SK-N-SH (cell line): ENCODE results near the gene CALU. TPM values are rescaled to one million over a fixed set of nuclear protein-coding genes. Genes with fewer than 3 reads are reported as not detected.

Experiments used
- CTCF ChIA-PET: fragments of 300-600, 350-600 bp; formaldehyde crosslinking; extraction: SDS; loops from one replicate; lab custom pipeline; 2021; lab: Yijun Ruan, JAX
- POLR2A ChIA-PET: fragments of 350-600 bp; sonication (Branson Sonifier 250); formaldehyde crosslinking; extraction: SDS; loops from one replicate; lab custom pipeline; 2020; ENCODE audit warnings: antibody characterized with exemption, inconsistent platforms; lab: Yijun Ruan, JAX
- DNase-seq: peaks from one replicate; pipeline ENCODE4 v3.0.0; 2012
- H2AFZ ChIP-seq: fragments of 200-600 bp; sonication (generic); 2 replicates; pipeline ENCODE4 v1.8.1; 2016; ENCODE audit warnings: antibody characterized with exemption, mild to moderate bottlenecking, low read depth
- H3F3A ChIP-seq: fragments of 200-600 bp; sonication (generic); replicated peaks from 2 replicates; pipeline ENCODE3; 2016; ENCODE audit warnings: antibody characterized with exemption, mild to moderate bottlenecking; ENCODE audit not compliant: insufficient read depth
- H3K27ac ChIP-seq, 2 experiments: fragments of 200-500 bp in 1 of 2; fragments of 200-600 bp in 1 of 2; sonication (Bioruptor generic) in 1 of 2; sonication (generic), shearing (Covaris generic) in 1 of 2; 2 replicates each; pipeline versions ENCODE4 v1.5.1 to v1.6.1; 2014 to 2016; ENCODE audit warnings: low read depth in 2 of 2, inconsistent platforms in 1 of 2, low read length in 1 of 2, mild to moderate bottlenecking in 1 of 2, mixed read lengths in 1 of 2
- H3K27me3 ChIP-seq: fragments of 200-600 bp; sonication (generic), shearing (Covaris generic); 2 replicates; pipeline ENCODE4 v1.6.1; 2016; ENCODE audit warnings: mixed run types; ENCODE audit not compliant: insufficient read depth
- H3K36me3 ChIP-seq, 2 experiments: fragments of 200-500 bp in 1 of 2; fragments of 200-600 bp in 1 of 2; sonication (Bioruptor generic) in 1 of 2; sonication (generic) in 1 of 2; replicated peaks in 1 of 2; 2 replicates each; pipeline versions ENCODE3 to v1.5.1; 2014 to 2016; ENCODE audit warnings: low read length in 1 of 2, mild to moderate bottlenecking in 1 of 2; ENCODE audit not compliant: insufficient read depth in 2 of 2, control insufficient read depth in 1 of 2
- H3K4me1 ChIP-seq, 2 experiments: fragments of 200-500 bp in 1 of 2; fragments of 200-600 bp in 1 of 2; sonication (Bioruptor generic) in 1 of 2; sonication (generic), shearing (Covaris generic) in 1 of 2; 2 replicates each; pipeline versions ENCODE4 v1.5.1 to v1.6.1; 2014 to 2016; ENCODE audit warnings: low read depth in 1 of 2, low read length in 1 of 2, mixed run types in 1 of 2; ENCODE audit not compliant: insufficient read depth in 2 of 2, control insufficient read depth in 1 of 2
- H3K4me2 ChIP-seq: fragments of 200-600 bp; sonication (generic), shearing (Covaris generic); 2 replicates; pipeline ENCODE4 v1.6.1; 2017; ENCODE audit warnings: mixed run types
- H3K4me3 ChIP-seq, 2 experiments: fragments of 200-500 bp in 1 of 2; fragments of 200-600 bp in 1 of 2; sonication (Bioruptor generic) in 1 of 2; sonication (generic), shearing (Covaris generic) in 1 of 2; 2 replicates each; pipeline versions ENCODE4 v1.5.1 to v1.8.1; 2014 to 2016; ENCODE audit warnings: low read depth in 2 of 2, inconsistent platforms in 1 of 2, low read length in 1 of 2, mild to moderate bottlenecking in 1 of 2, mixed read lengths in 1 of 2, moderate library complexity in 1 of 2
- H3K79me2 ChIP-seq: fragments of 200-600 bp; sonication (generic); 2 replicates; pipeline ENCODE4 v1.8.1; 2017; ENCODE audit warnings: mild to moderate bottlenecking; ENCODE audit not compliant: insufficient read depth
- H3K9ac ChIP-seq: fragments of 200-600 bp; sonication (generic); 2 replicates; pipeline ENCODE4 v1.6.1; 2017; ENCODE audit warnings: mixed run types
- H3K9me2 ChIP-seq: fragments of 200-600 bp; sonication (generic); 2 replicates; pipeline ENCODE4 v1.6.1; 2017; ENCODE audit warnings: mixed run types
- H3K9me3 ChIP-seq: fragments of 200-600 bp; sonication (generic); 2 replicates; pipeline ENCODE4 v1.6.1; 2017; ENCODE audit warnings: mixed run types, mild to moderate bottlenecking, moderate library complexity
- H4K20me1 ChIP-seq: fragments of 200-600 bp; sonication (generic); 2 replicates; pipeline ENCODE4 v1.6.1; 2017; ENCODE audit warnings: mild to moderate bottlenecking, mixed run types; ENCODE audit not compliant: insufficient read depth
- CTCF ChIP-seq: fragments of 200-600 bp; sonication (generic); IDR thresholded peaks from 2 replicates; pipeline ENCODE4 v1.6.1; 2017; ENCODE audit warnings: antibody characterized with exemption, mild to moderate bottlenecking, moderate library complexity
- EZH2phosphoT487 ChIP-seq: fragments of 200-600 bp; sonication (generic); IDR thresholded peaks from 2 replicates; pipeline ENCODE4 v1.6.1; 2017; ENCODE audit warnings: low read depth, mixed run types, mild to moderate bottlenecking, antibody characterized with exemption, moderate library complexity, borderline replicate concordance
- FOXJ3 ChIP-seq: sonication (generic); formaldehyde crosslinking; IDR thresholded peaks from 2 replicates; pipeline ENCODE4 v1.5.1; 2020; ENCODE audit warnings: mild to moderate bottlenecking, missing genetic modification reagents
- GABPA ChIP-seq: IDR thresholded peaks from 2 replicates; pipeline ENCODE4 v1.4.0; 2012; ENCODE audit warnings: low read depth, mild to moderate bottlenecking
- IRF3 ChIP-seq: fragments of 150-350 bp; IDR thresholded peaks from 2 replicates; pipeline ENCODE4 v1.6.1; 2016; ENCODE audit warnings: mild to moderate bottlenecking, low read depth, low read length
- MEF2A ChIP-seq: IDR thresholded peaks from 2 replicates; pipeline ENCODE4 v1.4.0; 2012; ENCODE audit warnings: low read depth, borderline replicate concordance
- NRF1 ChIP-seq: IDR thresholded peaks from 2 replicates; pipeline ENCODE4 v1.6.1; 2012; ENCODE audit warnings: low read depth, mild to moderate bottlenecking, low read length
- PBX3 ChIP-seq: IDR thresholded peaks from 2 replicates; pipeline ENCODE4; 2012
- POLR2AphosphoS5 ChIP-seq: IDR thresholded peaks from 2 replicates; pipeline ENCODE4 v1.6.1; 2012; ENCODE audit warnings: low read depth, low read length
- RAD21 ChIP-seq: IDR thresholded peaks from 2 replicates; pipeline ENCODE4 v1.6.1; 2012; ENCODE audit warnings: mild to moderate bottlenecking, low read length
- REST ChIP-seq: IDR thresholded peaks from 2 replicates; pipeline ENCODE4 v1.6.1; 2012; ENCODE audit warnings: mild to moderate bottlenecking, low read depth, low read length, moderate library complexity
- RXRA ChIP-seq: IDR thresholded peaks from 2 replicates; pipeline ENCODE4 v1.4.0; 2012; ENCODE audit warnings: low read depth, mild to moderate bottlenecking, borderline replicate concordance
- USF1 ChIP-seq: IDR thresholded peaks from 2 replicates; pipeline ENCODE4 v1.4.0; 2012; ENCODE audit warnings: low read depth, borderline replicate concordance
- USF2 ChIP-seq: fragments of 150-350 bp; IDR thresholded peaks from 2 replicates; pipeline ENCODE4 v1.6.1; 2017; ENCODE audit warnings: antibody characterized with exemption, low read length, low read depth, borderline replicate concordance
- WGBS: methylation state at CpG from one replicate; pipeline ENCODE4 v1.1.6; 2017; ENCODE audit warnings: low lambda C conversion rate; 5-methylcytosine and 5-hydroxymethylcytosine counted together
- polyA plus RNA-seq, 3 experiments: library from polyadenylated mRNA; depleted of rRNA; stranded (reverse); fragments of >200 nt; gene quantifications; 2 replicates each; pipeline ENCODE4 v1.2.3, GENCODE V29; 2012

Gene CALU
- polyA plus RNA-seq, 1 of the 3 experiments (the other 2 are of a cell fraction): 195 TPM

GRCh38 chr7:128708824-128709223, 30.3 kb upstream of the CALU start:
- TF ChIP-seq GABPA: no peak
- no peak for TF ChIP-seq CTCF
- no peak for TF ChIP-seq POLR2AphosphoS5
- TF ChIP-seq NRF1: no peak
- no peak for TF ChIP-seq EZH2phosphoT487
- no peak for TF ChIP-seq IRF3
- TF ChIP-seq RXRA: no peak
- CTCF ChIA-PET: interaction anchor here (2.5 kb wide), 1 partner anchor 11 kb away, joined by 15 read pairs; no protein-coding TSS in a partner anchor

GRCh38 chr7:128710481-128710880, 28.7 kb upstream of the CALU start:
- Histone ChIP-seq H3K4me1 (no peaks in the 10 kb centered on the region), H4K20me1 (no peaks in the 10 kb centered on the region), H3K9me3 (no peaks in the 10 kb centered on the region), H2AFZ (no peak overlapping the region), H3K36me3 (no peaks in the 10 kb centered on the region), H3K27ac (no peak overlapping the region), H3K9ac (no peak overlapping the region), H3K4me3 (no peak overlapping the region), H3F3A (no peaks in the 10 kb centered on the region), H3K9me2 (no peaks in the 10 kb centered on the region), H3K4me2 (no peak overlapping the region), H3K79me2 (no peaks in the 10 kb centered on the region), H3K27me3 (no peaks in the 10 kb centered on the region)
- ChIA-PET CTCF (interaction anchor here (0.6 to 2.5 kb wide), 7 partner anchors 13 to 176 kb away, joined by 3 to 15 read pairs (median 4); no protein-coding TSS in a partner anchor), POLR2A (no interaction called here)
- WGBS: 74% methylated on average over 6 of the region's 6 CpGs
- no peak for DNase-seq
- TF ChIP-seq POLR2AphosphoS5: no peak
- TF ChIP-seq CTCF: no peak
- TF ChIP-seq MEF2A: no peak
- no peak for TF ChIP-seq RAD21
- TF ChIP-seq FOXJ3 (CRISPR knock-in tag): no peak
- no peak for TF ChIP-seq USF1
- no peak for TF ChIP-seq REST
- no peak for TF ChIP-seq GABPA
- TF ChIP-seq PBX3: no peak
- TF ChIP-seq USF2: no peak

More at GRCh38 chr7:128708824-128709223, 30.3 kb upstream of the CALU start:
- H3K27ac ChIP-seq: no peak overlapping the region
- H3K27me3 ChIP-seq: no peaks in the 10 kb centered on the region
- H3K36me3 ChIP-seq: no peaks in the 10 kb centered on the region
- H3K9me2 ChIP-seq: no peaks in the 10 kb centered on the region
- DNase-seq: no peak
- no peak overlapping the region for H3K9ac ChIP-seq
- 74% methylated on average over 3 of the region's 3 CpGs for WGBS
- no peaks in the 10 kb centered on the region for H3K79me2 ChIP-seq
- POLR2A ChIA-PET: no interaction called here
- no peaks in the 10 kb centered on the region for H3F3A ChIP-seq
- no peaks in the 10 kb centered on the region for H3K4me1 ChIP-seq
- H3K4me2 ChIP-seq: no peak overlapping the region
- H4K20me1 ChIP-seq: no peaks in the 10 kb centered on the region
- H3K9me3 ChIP-seq: no peaks in the 10 kb centered on the region
- no peak overlapping the region for H3K4me3 ChIP-seq
- H2AFZ ChIP-seq: no peak overlapping the region
